HEK293T (cell line): Measurements from ENCODE around the gene DOCK1.

Experiments used
- ARNT ChIP-seq: fragments of 450-650 bp; IDR thresholded peaks from 2 replicates; pipeline ENCODE4 v1.6.1; 2017; ENCODE audit warnings: mild to moderate bottlenecking
- BHLHE40 ChIP-seq: fragments of 450-650 bp; IDR thresholded peaks from 2 replicates; pipeline ENCODE4 v1.6.1; 2016; ENCODE audit warnings: mild to moderate bottlenecking, moderate library complexity, borderline replicate concordance
- ELF4 ChIP-seq: fragments of 450-650 bp; IDR thresholded peaks from 2 replicates; pipeline ENCODE4 v1.6.1; 2017; ENCODE audit warnings: antibody characterized with exemption
- FOXA1 ChIP-seq: fragments of 450-650 bp; IDR thresholded peaks from 2 replicates; pipeline ENCODE4 v1.6.1; 2016; ENCODE audit warnings: mild to moderate bottlenecking
- FOXK2 ChIP-seq: fragments of 450-650 bp; IDR thresholded peaks from 2 replicates; pipeline ENCODE4 v1.6.1; 2016; ENCODE audit warnings: mild to moderate bottlenecking
- FOXM1 ChIP-seq: fragments of 450-650 bp; IDR thresholded peaks from 2 replicates; pipeline ENCODE4 v1.6.1; 2017; ENCODE audit warnings: mild to moderate bottlenecking, borderline replicate concordance
- NFRKB ChIP-seq: fragments of 450-650 bp; IDR thresholded peaks from 2 replicates; pipeline ENCODE4 v1.6.1; 2016; ENCODE audit warnings: mild to moderate bottlenecking, moderate library complexity
- PKNOX1 ChIP-seq: fragments of 450-650 bp; IDR thresholded peaks from 2 replicates; pipeline ENCODE4 v1.6.1; 2016
- SP1 ChIP-seq: fragments of 450-650 bp; IDR thresholded peaks from 2 replicates; pipeline ENCODE4 v1.6.1; 2017
- SUZ12 ChIP-seq: fragments of 450-650 bp; IDR thresholded peaks from 2 replicates; pipeline ENCODE4 v1.6.1; 2016; ENCODE audit warnings: mild to moderate bottlenecking

DNA sequence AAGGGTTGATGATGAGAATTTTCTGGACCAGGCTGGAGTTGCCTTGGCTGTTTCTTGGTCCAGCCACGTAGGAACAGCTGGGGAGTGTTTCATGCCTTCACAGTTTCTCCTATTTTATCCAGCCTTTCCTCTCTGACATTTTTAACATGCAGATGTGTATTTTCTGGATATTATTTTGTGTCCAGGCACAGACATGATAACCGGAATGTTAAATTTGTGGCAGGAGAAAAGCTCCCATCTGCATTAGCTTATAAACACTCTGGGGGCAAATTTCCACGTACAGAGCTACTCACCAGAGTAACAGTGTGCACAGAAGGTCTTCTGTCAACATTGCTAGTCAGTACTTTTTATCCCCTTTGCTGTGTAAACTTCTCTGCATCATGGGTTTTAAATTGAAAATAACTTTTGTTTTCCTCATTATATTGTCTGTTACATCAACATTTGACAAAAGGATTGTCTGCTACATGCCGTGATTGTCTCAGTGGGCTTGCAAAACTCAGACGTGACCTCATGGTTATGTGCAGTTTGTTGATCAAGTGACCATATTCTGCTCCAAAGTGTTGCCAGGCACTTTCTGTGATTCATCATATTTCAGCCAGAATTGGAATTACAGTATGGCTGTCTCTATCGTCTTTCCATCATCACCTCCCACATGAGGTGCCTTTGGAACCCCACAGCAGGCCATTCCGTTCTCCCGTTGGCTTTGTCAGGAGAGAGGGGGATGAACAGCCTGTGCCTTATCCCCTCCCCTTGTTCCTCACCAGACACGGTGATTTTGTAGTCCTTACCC lies 249.8 kb downstream of the DOCK1 start:
- TF ChIP-seq BHLHE40 = no peak
- TF ChIP-seq PKNOX1 = no peak
- TF ChIP-seq FOXK2 = no peak
- no peak for TF ChIP-seq FOXA1
- TF ChIP-seq FOXM1 = no peak
- TF ChIP-seq SUZ12 = no peak
- no peak for TF ChIP-seq SP1
- TF ChIP-seq ARNT = no peak
- TF ChIP-seq ELF4 = no peak
- no peak for TF ChIP-seq NFRKB
